Measurements from ENCODE around the gene CARD10.
"Not testable (repeated sequence)": the region's sequence is repeated elsewhere in the genome, so short reads cannot be mapped to it uniquely, and the experiment has no call there.

Gene CARD10

DNA sequence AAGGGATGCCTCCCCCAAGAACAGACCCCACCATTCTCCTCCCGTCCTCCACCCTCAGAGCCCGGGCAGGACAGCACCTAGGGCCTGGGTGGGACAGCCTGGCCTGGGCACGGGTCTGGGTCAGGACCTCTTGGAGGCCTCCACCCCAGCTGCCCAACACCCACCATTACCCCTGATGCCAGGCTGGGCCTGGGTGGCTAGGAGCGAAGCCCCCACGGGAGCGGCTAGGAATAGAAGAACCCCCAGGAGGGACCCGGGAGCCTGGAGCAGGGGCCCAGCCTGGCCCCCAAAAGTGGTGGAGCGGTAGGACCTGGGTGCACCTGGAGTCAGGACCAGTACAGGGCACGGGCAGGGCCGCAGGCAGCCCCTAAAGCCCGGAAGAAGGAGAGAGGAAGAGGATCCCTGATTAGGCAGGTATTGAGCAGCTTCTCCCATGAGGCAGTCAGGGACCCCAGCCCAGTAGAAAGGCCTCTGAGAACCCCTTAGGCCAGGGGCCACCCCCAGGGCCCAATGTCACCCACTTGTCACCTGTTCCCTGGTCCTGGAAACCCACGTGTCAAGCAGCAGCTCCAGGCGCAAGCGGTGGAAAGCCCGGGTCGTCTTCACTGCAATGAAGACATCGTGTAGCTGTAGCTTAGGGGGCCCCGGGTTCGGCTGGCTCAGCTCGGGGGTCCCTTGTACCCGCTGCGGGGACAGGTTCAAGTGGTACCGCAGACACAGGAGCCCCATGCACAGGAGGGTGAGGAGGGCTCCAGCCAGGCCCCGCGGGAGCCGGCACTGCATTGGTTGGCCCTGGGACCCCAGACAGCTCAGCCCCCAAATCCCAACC is 33.6 kb downstream of the CARD10 start:
- no peak for DNase-seq

DNA sequence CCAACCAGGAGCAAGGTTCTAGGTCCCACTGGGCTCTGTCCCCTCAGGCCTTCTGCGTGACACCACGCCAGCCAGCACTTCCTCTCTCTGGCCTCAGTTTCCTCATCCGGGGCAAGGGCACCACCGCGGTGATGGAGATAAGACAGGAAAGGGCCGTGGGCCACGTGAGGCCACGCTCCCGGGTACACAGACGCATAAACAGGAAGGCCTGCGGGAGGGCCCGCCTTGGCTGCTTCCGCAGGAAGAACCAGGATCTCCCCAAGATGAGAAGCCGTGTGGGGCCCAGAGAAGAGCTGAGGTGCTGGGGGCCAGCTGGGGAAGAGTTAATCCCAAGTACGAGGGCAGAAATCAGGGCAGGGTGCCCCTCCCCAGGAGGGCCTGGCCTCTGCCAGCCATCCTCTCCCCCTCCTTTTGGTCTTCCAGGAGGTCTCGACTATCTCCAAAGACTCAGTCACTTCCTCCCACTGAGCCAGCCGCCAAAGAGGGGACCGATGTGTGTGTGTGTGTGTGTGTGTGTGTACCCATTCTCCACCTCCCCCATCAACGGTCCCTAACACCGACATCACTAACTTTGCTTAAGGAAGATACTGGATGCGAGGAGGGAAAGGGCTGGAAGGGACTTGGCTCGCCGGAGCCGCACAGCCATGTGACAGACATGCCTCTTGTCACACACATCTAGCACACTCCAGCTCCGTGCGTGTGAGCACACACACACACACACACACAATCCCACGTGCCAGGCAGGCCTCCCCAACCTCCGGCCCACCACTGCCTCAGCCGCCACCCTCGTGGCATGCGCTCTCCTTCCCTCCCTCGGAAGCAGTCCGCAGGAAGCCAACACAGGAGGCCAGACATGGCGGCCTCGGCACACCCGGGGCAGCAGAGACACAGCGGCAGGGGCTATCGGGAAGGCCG is 34.5 kb downstream of the CARD10 start:
- no peak for DNase-seq

DNA sequence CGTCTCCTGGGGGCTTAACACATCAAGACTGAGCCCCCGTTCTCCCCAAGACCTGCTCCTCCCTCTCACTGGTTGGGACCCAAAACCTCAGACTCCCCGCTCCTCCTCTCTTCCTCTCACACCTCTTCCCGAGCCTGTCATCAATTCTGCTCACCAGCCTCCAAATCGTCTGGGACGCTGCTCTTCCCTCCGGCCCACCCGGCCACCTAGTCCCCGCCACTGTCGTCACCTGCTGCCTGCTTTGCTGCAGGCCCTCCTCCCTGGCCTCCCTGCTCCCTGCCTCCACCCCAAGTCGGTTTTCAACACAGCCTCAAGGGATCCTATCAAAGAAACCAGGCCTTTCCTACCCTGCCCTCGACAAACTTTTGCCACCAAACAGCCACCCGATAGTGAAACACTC is 36.2 kb downstream of the CARD10 start:
- DNase-seq: no peak

DNA sequence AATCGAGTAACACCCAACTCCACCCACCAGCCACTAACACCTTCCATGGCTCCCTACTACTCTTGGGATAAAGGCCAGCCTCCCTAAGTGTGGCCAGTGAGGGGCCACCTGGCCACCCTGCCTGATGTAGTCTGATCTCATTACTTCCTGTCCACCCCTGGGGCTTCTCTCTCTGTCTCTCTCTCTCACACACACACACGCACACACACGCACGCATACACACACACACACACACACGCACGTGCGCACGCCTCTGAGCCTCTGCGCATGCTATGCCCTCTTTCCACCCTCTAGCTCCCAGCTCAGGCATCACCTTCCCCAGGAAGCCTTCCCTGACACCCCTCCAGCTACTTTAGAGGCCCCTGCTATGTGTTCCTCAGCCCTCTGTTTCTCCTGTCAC is 37.0 kb downstream of the CARD10 start:
- no peak for DNase-seq

DNA sequence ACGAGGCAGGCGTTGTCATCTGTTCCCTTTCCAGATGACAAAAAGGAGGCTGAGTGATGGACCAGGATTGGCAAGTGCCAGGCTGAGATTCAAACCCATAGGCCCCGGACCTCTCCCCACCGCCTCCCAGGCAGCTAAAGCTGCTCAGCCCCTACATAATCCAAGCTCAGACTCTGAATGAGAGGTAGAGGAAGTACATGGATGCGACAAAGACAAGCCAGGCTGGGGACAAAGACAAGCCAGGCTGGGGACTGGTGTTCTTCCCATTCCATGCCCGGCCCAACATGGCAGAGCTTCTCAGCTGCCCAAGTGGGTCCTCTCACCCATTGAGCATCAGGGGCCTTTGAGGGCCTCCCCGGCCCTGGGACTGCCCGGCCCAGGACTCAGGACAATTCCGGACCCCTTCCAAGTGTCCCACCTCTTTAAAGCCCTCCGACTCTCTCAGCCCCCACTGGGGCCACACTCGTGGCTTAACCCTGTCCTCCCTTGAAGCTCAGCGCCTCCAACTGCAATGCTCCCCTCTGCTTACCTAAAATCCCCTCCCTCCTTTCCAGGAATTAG is 37.8 kb downstream of the CARD10 start:
- no peak for DNase-seq

DNA sequence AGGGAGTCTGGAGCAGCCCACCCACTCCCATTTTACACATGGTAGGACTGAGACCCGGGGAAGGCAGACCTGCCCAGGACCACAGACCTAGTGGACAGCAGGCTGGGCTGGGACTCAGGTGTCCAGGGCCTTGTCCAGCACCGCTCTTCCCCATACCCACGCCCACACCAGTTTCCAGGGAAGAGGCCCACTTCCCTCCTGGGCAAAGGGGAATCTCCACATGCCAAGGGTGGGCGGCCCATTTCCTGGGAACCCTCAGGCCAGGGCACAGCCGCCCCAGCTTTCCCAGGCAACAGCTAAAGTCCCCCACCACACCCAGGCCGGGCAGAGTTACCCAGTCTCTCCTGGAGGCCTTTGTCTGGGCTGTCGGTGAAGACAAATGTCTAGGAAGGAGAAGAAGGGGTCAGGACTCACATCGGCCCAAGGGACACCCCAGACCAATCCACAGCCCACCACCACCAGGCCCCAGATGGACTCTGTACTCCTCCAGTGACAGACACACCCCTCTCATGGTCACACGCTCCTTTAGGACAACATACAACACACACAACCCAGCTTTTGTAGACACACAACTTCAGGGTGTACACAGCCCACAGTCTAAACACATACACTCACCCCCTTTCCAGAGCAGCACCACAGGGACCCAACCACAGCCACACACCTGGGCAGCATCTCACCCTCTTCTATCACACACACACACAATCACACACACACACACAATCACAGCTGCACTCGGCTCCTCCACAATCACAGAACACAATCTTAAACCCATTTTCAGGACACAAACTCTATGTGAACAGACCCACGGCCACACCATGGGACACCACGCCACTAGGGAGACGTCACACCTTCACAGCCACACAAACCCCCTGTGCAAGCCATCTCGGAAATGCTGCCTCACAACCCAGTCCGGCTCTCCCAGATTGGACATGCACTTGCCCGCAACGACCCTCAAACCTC is 38.5 kb downstream of the CARD10 start:
- DNase-seq: no peak

DNA sequence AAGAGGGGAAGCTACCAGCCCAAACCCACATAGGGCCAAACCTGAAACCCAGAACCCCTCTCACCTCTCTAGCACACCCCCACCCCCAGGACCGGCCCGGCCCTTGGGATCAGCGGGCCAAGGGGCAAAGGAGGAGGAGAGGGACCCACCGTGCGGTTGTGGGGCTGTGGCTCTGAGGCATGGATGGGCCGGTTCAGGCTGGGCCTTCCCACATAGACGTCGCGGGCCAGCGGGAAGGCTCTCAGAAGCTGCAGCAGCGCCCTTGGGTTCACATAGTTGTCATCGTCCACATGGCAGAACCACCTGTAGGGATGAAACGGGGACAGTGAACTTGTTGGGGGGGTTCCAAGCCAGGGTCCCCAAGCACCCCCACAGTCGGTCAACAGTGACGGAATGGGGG is 40.0 kb downstream of the CARD10 start:
- no peak for DNase-seq

DNA sequence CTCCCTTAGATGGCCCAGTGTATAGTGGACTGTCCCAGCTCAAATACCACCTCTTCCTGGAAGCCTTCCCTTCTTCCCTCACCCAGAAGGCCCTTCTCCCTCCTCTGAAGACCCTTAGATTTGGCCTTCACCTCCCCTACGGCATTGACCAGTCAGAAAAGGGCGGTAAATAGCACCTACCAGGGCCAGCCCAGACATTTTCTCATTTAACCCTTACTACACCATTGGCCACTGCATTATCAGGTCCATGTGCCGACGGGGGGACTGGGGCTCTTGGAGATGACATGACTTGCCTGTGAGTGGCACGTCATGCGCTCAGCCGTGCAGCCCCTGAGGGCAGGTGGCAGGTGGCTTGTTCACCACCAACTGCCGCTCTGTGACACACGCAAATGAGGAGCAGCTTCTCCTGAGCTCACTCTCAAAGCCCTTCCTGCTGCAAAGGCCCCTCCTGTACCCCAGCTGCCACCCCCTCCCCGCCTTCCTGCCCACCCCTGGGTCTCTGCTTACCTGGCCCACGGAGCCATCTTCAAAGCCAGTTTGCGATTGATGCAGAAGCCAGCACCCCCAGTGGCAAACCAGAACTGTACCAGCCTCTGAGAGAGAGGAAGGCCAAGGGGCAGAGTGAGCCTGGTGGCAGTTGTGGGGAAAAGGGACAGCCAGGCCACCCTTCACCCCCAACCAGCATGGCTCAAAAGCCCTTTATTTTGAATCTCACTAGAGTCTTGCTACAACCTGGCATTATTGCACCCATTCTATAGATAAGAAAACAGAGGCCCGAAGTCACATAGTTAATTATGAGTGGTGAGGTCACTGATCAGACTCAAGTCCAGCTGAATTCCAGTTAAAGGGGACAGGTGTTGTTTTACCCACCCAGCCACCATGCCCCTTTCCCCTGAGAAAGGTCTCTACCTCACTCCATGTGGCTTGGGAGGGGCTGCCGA is 42.6 kb downstream of the CARD10 start:
- no peak for DNase-seq

DNA sequence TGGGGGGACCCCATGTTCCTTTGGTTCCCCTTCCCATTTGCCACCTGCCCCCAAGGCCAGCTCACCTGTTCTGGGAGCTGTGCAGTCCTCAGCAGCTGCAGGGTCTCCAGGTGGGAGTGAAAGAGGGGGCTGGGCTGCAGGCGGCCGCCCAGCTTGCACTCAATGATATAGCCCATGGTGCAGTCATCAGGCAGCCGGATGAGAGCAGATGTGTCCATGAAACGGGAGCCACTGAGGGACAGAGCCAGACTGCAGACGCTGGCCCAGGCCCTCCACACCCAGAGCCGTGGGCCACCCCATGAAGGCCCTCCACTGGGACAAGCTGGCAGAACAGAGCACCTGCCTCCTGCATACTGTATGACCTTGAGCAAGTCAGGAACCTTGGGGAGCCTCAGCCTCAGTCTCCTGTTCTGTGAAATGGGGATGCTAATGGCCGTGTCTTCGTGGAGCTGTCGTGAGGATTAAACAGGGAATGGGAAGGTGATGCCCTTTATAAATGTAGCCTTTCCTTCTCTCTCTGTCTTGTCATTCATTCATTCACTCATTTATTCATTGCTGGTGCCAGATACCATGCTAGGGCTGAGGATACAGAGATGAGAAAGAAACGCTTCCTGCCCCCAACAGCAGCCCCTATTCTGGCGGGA is 44.6 kb downstream of the CARD10 start:
- DNase-seq: no peak

DNA sequence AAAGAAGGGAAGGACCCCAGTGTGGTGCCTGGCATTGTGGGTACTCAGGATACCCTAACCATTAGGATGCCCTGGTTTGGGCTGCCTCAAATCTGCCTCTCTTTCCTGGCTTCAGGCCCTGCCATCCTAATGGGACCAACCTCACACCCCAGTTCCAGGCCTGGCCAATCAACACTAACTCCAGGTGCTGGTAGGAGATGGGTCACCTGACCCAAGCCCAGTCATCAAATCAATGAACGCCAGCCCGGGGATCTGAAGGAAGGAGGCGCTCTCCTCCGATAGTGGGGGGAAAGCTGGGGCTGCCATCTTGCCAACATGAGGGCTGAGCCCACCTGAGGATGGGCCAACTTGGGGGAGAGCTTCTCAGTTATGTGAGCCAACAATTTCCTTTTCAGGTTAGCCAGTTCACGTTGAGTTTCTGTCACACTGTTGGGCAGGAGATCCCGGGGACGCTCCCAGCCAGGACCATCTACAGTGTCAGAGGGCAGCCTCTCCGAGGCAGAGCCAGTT is 45.7 kb downstream of the CARD10 start:
- DNase-seq: no peak

DNA sequence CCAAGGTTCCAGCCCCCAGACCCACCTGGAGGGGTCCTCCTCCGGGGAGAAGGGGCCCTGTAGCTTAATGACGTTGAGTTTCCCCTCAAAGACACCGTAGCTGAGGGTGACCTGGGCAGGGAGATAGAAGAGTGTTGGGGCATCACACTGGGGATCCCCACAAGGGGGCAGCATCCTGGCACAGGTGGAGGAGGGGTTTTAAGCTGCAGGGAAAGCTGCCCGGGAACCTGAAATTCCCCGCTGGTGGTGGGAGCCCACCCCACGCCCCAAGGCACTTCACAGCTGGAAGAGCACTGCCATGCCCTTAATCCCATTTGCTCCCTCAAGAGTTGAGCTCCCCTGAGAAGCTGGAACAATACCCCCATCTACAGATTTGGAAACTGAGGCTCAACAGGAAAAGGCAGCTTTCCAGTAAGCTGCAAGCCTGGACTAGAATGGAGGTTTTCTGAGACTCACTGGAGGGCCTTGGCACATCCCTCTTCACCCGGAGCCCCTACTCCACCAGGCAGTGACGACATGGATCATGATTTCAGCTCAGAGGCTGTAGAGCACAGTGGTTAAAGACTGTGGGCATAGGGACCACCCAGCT is 46.7 kb downstream of the CARD10 start:
- no peak for DNase-seq

DNA sequence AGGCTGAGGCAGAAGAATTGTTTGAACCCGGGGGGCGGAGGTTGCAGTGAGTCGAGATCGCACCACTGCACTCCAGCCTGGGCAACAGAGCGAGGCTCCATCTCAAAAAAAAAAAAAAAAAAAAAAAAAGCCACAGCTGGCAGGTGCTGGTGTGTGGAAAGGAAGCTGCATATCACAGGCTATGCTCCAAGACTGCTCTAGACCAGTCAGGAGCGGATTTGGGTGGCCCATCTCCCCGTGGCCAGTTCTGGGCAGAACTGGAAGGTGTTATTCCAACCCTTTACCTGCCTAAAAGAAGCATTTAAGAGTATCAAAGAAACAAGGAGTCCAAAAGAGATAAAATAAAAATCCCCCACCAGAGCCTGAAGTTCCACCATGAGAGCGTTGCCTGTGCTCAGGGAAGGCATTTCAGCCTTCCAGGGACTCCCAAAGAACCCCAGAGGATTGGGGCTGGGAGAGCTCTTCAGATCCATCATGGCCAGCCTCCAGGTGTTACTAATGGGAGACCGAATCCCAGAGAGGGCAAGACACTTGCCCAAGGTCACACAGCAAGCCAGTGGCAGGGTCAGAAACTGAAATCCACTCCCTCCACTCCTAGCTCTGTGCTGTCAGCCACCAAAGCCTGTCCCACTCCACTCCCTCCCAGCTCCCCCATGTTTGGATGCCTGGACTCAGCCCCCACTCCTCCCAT is 47.3 kb downstream of the CARD10 start:
- no peak for DNase-seq

DNA sequence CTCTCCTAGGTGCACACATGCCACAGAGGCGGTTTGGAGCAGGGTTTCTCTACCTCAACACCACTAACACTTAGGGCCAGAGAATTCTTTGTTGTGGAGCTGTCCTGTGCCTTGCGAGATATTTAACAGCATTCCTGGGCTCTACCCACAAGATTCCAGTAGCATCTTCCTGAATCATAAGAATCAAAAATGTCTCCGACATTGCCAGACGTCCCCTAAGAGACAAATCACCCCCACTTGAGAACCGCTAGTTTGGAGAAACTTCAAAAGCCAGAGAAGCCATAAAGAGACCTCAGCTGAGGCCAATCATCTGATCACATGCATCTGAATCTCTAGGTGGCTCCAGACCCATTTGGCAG is 49.1 kb downstream of the CARD10 start:
- DNase-seq: no peak

DNA sequence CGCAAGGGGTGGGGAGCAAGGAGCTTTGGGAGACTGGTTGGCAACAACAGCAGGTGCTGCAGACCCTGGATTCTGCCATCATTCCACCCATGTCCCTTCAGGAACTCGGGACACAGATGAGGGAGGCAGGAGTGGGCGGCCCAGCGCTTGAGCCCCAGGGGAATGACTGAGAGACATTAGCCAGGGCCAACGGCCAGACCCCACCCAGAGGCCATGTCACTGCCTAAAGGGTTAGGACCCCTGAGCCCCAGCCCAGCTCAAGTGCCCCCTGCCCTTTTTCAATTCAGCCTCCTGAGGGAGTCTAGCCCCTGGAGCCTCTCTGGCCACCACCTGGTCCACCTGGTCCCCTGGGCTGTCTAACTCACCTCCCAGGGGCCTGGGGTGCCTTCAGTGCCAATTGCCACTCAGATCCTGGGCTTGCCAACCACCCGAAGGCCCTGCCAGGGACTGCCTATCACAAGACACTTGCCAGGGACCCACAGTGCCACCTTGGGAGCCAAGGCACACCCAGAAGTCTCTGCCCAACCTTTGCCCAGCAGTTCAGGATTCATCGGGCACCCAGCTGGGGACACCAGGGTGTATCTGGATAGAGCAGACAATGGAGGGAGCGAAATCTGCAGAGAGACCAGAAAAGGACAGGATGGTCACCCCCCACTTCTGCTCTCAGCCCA is 49.7 kb downstream of the CARD10 start:
- DNase-seq: no peak

DNA sequence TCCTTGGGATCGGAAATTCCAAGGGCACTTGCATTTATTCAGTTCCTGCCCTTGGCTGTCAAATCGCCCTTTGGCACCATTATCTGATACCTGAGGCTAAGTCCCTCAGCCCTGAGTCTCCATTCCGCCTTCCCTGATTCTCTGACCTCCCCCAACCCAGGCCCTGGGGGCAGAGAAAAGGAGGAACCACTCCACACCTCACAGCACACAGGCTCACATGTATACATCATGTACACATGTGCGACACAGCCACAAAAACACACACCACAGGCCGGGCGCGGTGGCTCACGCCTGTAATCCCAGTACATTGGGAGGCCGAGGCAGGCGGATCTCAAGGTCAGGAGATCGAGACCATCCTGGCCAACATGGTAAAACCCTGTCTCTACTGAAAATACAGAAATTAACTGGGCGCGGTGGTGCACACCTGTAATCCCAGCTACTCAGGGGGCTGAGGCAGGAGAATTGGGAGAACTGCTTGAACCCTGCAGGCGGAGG is 51.0 kb downstream of the CARD10 start:
- not testable (repeated sequence) for DNase-seq

DNA sequence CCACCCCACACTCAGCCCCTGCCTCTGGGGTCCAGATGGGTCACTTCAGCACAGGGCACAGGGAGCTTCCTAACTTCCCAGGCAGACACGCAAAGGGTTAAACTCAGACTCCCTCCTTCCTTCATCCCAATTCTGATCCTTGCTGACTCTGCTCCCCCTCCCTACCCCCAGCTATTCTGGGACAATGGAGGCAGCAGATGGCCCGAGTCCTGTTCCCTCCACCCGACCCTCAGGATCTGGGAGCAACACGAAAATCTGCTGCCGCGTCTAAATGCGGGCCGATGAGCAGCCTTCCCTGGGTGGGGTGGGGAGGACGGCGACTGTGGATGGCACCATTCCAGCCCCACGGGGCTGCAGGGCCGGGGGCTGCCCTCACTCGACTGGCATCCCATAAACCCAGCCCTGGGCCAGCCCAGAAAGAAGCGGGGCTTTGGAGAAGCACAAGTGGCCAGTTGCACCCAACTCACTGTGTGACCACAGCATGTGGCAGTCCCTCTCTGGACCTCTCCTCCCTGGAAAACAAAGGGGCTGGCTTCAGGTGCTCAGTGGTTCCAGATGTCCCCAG is 51.7 kb downstream of the CARD10 start:
- no peak for DNase-seq

DNA sequence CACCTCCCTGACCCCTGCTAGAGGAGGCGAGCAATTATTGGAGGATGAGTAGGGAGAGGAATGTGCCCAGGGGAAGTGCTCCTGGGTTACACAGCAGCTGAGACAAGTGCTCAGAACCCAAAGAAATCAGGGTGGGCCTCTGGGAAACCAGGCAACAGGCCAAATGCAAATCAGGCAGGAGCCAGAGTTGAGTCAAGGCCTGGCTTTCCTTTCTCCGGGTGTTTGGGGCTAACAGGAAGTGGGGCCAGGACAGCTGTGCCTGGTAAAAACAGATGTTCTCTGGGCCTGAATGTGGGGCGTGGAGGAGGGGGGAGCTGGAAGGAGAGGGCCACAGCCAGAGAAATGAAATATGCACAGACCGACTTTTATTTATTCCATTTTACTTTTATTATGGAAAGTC is 55.0 kb downstream of the CARD10 start:
- DNase-seq: no peak

DNA sequence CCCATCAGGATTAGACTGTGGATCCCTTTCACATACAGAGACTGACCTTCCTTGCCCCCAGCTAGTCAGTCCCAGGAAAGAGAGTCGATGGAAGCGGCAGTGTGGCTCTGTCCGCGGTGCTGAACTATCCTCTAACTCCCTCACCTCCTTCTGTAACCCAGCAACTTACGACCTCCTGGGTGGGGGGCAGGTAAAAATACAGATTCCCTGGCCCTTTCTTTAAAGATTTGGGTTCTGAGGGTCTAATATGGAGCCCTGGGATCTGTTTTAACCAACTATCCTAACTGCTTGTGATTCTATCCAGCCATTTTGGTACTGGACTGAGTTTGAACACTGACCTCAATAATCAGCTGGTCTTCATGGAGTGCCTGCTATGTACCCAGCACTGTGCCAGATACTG is 56.2 kb downstream of the CARD10 start:
- no peak for DNase-seq

DNA sequence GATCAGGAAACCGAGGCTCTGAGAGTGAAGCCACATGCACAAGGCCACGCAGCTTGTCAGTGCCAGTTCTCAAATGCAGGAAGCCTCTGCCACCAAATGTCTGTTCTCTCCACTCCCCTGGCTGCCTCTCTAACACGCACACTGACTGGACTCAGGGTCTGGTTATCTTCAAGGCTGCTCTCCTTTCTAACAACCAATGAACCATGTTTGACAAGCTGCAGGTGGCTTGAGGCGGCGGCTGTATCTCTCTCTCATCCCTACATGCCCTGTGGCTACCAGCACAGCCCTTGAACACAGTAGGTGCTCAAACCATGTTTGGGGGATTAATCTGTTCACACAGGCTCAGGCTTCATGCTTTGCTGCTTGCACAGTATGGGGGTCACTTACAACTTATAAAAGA is 56.8 kb downstream of the CARD10 start:
- no peak for DNase-seq
